GM12878 (cell line): ENCODE data around the gene RARG. TPM values are rescaled to one million over a fixed set of nuclear protein-coding genes. Genes with fewer than 3 reads are reported as not detected.

Source experiments
- ATAC-seq: fragments of 200-7000 bp; cut with Tn5 transposase; 3 replicates; pipeline ENCODE4 v1.9.1; 2020; ENCODE audit warnings: mild to moderate bottlenecking, moderate library complexity
- BruUV-seq: library from RNA; stranded (reverse); fragments of 400-500 nt; replicated peaks from 2 replicates; lab custom pipeline; 2021; lab: Mats Ljungman, UMichigan
- CTCF ChIA-PET: fragments of 300-600 bp; sonication (Branson Sonifier 250); formaldehyde crosslinking; extraction: SDS; loops from one replicate; lab custom pipeline; 2021; ENCODE audit warnings: inconsistent platforms; lab: Yijun Ruan, JAX
- POLR2A ChIA-PET: fragments of 350-600 bp; formaldehyde crosslinking; extraction: SDS; loops from one replicate; lab custom pipeline; 2021; ENCODE audit warnings: inconsistent platforms; lab: Charles Lee
- RAD21 ChIA-PET: fragments of 300-600 bp; sonication (Branson Sonifier 250); formaldehyde crosslinking; loops from one replicate; lab custom pipeline; 2023; ENCODE audit warnings: antibody characterized with exemption; ENCODE audit not compliant: unreplicated experiment; lab: Charles Lee
- SMC1A ChIA-PET: fragments of 300-600 bp; sonication (Branson Sonifier 250); formaldehyde crosslinking; loops from one replicate; lab custom pipeline; 2023; ENCODE audit not compliant: unreplicated experiment, uncharacterized antibody; lab: Charles Lee
- DNase-seq: peaks from one replicate; pipeline ENCODE4 v3.0.0-alpha.2; 2011; ENCODE audit warnings: low read depth, low spot score
- FAIRE-seq: peaks from 3 replicates; lab custom pipeline; 2011; peaks lifted over from hg19 to GRCh38; lab: Jason Lieb, UNC
- H2AFZ ChIP-seq: 2 replicates; pipeline ENCODE4 v1.6.0; 2011; ENCODE audit warnings: low read depth, low read length, control low read depth; ENCODE audit not compliant: control insufficient read depth
- H3K27ac ChIP-seq: 2 replicates; pipeline ENCODE4 v1.5.1; 2011; ENCODE audit warnings: control low read depth; ENCODE audit not compliant: control insufficient read depth, insufficient read depth
- H3K27me3 ChIP-seq, 2 experiments: replicated peaks in 1 of 2; 2 replicates each; pipeline versions ENCODE4 v1.6.0 to v1.6.1; 2011; ENCODE audit warnings: low read length in 1 of 2; ENCODE audit not compliant: control insufficient read depth in 2 of 2, insufficient read depth in 2 of 2
- H3K36me3 ChIP-seq, 2 experiments: 2 replicates each; pipeline ENCODE4 v1.5.1; 2011; ENCODE audit warnings: low read length in 1 of 2; ENCODE audit not compliant: control insufficient read depth in 2 of 2, insufficient read depth in 2 of 2
- H3K4me1 ChIP-seq: 2 replicates; pipeline ENCODE4 v1.6.1; 2011; ENCODE audit warnings: mild to moderate bottlenecking, low read length, moderate library complexity, mixed read lengths; ENCODE audit not compliant: control insufficient read depth, insufficient read depth
- H3K4me2 ChIP-seq: 2 replicates; pipeline ENCODE4 v1.6.0; 2011; ENCODE audit warnings: control low read depth; ENCODE audit not compliant: control insufficient read depth, insufficient read depth
- H3K4me3 ChIP-seq: fragments of 200-600 bp; sonication (generic); 2 replicates; pipeline ENCODE4 v1.5.1; 2016
- H3K79me2 ChIP-seq: 2 replicates; pipeline ENCODE4 v1.6.0; 2011; ENCODE audit warnings: low read length; ENCODE audit not compliant: control insufficient read depth, insufficient read depth
- H3K9ac ChIP-seq: 2 replicates; pipeline ENCODE4 v1.8.0; 2011; ENCODE audit warnings: low read length, control low read depth, mixed read lengths; ENCODE audit not compliant: control insufficient read depth, insufficient read depth
- H3K9me3 ChIP-seq: replicated peaks from 3 replicates; pipeline ENCODE4 v1.5.1; 2011; ENCODE audit warnings: mild to moderate bottlenecking, low read length; ENCODE audit not compliant: control insufficient read depth, insufficient read depth
- H4K20me1 ChIP-seq: 2 replicates; pipeline ENCODE4 v1.6.0; 2011; ENCODE audit not compliant: control insufficient read depth, insufficient read depth
- NBN ChIP-seq: fragments of 450-650 bp; IDR thresholded peaks from 2 replicates; pipeline ENCODE4 v1.6.1; 2016
- NR2C1 ChIP-seq: fragments of 450-650 bp; IDR thresholded peaks from 2 replicates; pipeline ENCODE4 v1.6.1; 2017; ENCODE audit warnings: antibody characterized with exemption, mild to moderate bottlenecking, moderate library complexity
- WGBS: methylation state at CpG from one replicate; pipeline ENCODE4 v1.1.6; 2016; ENCODE audit warnings: low lambda C conversion rate; ENCODE audit not compliant: insufficient replicate concordance, insufficient coverage; ENCODE audit errors: missing lambda C conversion rate; 5-methylcytosine and 5-hydroxymethylcytosine counted together
- in situ Hi-C: fragments of 300-500 bp; cut with MboI; formaldehyde crosslinking; loops from 9 replicates; pipeline ENCODE4 v1.14.3; 2018; ENCODE audit warnings: mixed read lengths
- intact Hi-C: fragments of 100-400 bp; cut with micrococcal nuclease; formaldehyde crosslinking; loops from one replicate; pipeline ENCODE4 v1.14.2; 2022; ENCODE audit not compliant: unreplicated experiment
- polyA plus RNA-seq, 11 experiments: library from polyadenylated mRNA; depleted of rRNA in 4 of 11; unstranded in 6 of 11; stranded (reverse) in 5 of 11; fragments of >200 nt; fragmentation: Nextera tagmentation in 4 of 11; fragmentation: Illumina TruSeq in 1 of 11; extraction: Ambion mirVana in 4 of 11; extraction: Trizol in 1 of 11; gene quantifications; 1 replicate in 1 of 11; 2 replicates in 10 of 11; pipeline versions ENCODE4 v1.2.1 to v1.2.3, GENCODE V29; 2011 to 2016; ENCODE audit warnings: inconsistent platforms in 2 of 11, missing spikeins in 2 of 11, low read depth in 1 of 11
- total RNA-seq, 4 experiments: library from RNA; depleted of rRNA in 3 of 4; stranded (reverse); fragments of >200 nt in 3 of 4; fragmentation: Illumina TruSeq in 1 of 4; extraction: Trizol in 1 of 4; gene quantifications; 2 replicates each; pipeline versions ENCODE4 v1.2.1 to v1.2.3, GENCODE V29; 2013 to 2021
- TF ChIP-seq, protein P1 (sequence below): fragments of 450-650 bp; IDR thresholded peaks from 2 replicates; pipeline ENCODE4 v1.6.1; 2016; ENCODE audit warnings: mild to moderate bottlenecking

RARG gene
- total and polyA plus RNA-seq, 10 of the 15 experiments (the other 5 are each of a cell fraction or from before 2014, with no cell fraction given) = 0.27 to 8.1 (median 4.1) TPM

DNA sequence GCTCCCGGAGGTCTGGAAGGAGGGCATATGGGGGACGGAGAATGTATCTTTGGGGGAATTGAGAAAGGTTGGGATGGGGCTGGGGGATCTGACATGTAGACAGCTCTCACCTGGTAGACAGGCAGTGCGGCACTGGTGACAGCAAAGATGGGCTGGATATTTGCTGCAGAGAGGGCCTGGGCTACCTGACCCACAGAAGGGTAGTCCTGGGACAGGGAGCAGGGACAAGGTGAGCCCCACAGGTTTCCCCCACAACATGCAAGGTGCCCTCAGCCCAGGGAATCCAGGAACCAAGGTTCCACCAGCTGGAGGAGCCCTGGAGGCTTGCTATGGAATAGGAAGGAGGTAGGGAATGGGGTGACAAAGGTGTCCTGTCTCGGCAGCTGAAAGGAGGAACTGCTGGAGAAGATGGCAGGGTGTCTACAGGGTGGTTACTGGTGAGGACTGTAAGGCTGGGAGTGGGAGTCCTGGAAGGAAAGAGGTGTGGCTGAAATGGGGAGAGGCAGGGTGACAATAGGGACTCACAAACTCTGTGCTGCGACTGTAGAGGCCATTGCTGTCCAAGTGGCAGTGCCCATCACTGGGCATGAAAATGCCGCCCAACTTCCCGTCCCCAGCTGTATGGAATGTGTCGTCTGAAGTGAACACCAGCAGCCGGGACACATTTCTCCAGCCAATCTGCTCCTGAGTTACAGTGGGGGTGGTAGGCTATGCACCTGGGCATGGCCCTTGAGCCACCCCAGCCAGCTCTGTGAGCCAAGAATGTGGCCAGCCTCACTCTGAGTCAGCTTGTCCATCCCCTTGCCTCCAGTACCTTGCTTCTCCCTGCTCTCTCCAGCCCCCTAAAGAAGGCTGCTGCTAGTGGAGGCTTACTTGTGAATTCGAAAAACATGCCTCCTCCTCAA, 36.2 kb downstream of the RARG start:
- CTCF ChIA-PET = interaction anchor here (0.7 to 1.9 kb wide), 9 partner anchors 8 to 97 kb away, joined by 3 to 9 read pairs (median 5); no protein-coding TSS in a partner anchor
- no peaks in the 10 kb centered on the region for H4K20me1 ChIP-seq
- H3K36me3 ChIP-seq = peaks cover 54 to 74% of the 10 kb centered on the region in 2 experiments
- RAD21 ChIA-PET = interaction anchor here (1.2 to 1.7 kb wide), 2 partner anchors 14 to 36 kb away, joined by 4 to 5 read pairs; no protein-coding TSS in a partner anchor
- no peak overlapping the region for H2AFZ ChIP-seq
- no peaks in the 10 kb centered on the region for H3K9me3 ChIP-seq
- peaks cover 16% of the 10 kb centered on the region for H3K79me2 ChIP-seq
- intact Hi-C loops (no loop called here), in situ Hi-C loops (no loop called here)
- SMC1A ChIA-PET = interaction anchor here (0.9 to 1.4 kb wide), 4 partner anchors 15 to 36 kb away, joined by 3 to 6 read pairs (median 6); partner anchors contain the start of genes CSAD and ZNF740
- WGBS = 94% methylated on average over 10 of the region's 10 CpGs
- H3K4me3 ChIP-seq = no peak overlapping the region
- POLR2A ChIA-PET = interaction anchor here (0.6 to 2.1 kb wide), 3 partner anchors 9 to 65 kb away, joined by 3 to 6 read pairs (median 3); no protein-coding TSS in a partner anchor
- BruUV-seq = no TSS peak
- H3K4me1 ChIP-seq = peaks cover 24% of the 10 kb centered on the region
- H3K27ac ChIP-seq = no peak overlapping the region
- ATAC-seq (no peak), DNase-seq (no peak), FAIRE-seq (no peak)
- no peaks in the 10 kb centered on the region for H3K27me3 ChIP-seq
- H3K4me2 ChIP-seq = no peak overlapping the region
- no peak overlapping the region for H3K9ac ChIP-seq
- TF ChIP-seq NR2C1 (no peak), NBN (no peak)
- TF ChIP-seq, protein P1, sequence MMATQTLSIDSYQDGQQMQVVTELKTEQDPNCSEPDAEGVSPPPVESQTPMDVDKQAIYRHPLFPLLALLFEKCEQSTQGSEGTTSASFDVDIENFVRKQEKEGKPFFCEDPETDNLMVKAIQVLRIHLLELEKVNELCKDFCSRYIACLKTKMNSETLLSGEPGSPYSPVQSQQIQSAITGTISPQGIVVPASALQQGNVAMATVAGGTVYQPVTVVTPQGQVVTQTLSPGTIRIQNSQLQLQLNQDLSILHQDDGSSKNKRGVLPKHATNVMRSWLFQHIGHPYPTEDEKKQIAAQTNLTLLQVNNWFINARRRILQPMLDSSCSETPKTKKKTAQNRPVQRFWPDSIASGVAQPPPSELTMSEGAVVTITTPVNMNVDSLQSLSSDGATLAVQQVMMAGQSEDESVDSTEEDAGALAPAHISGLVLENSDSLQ = no peak
